GM21723 (cell line): ENCODE data around the gene NPLOC4.

Experiments
- ATAC-seq: cut with Tn5 transposase; IDR thresholded peaks from one replicate; pipeline ENCODE4 v1.9.1; 2021; ENCODE audit warnings: mild to moderate bottlenecking, moderate library complexity; ENCODE audit not compliant: unreplicated experiment

NPLOC4 gene

DNA sequence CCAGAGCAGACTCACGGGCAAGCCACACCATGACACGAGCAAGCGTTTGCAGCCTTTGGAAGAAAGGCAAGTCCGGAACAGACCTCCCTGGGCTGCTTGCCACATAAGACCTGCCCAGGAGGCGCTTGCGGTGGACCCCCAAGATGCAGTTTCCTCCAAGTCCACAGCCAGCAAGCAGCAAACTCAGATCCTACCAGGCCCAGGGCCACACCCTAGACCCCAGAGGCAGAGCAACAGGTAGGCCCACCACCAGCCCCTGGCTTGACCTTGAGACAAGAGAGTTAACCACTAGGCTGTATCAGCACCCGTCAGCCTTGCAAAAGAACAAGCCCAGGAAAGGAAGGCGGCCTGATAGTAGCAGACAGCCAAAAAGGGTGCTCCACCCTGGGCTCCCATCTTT, 87.1 kb downstream of the NPLOC4 start:
- ATAC-seq: no peak

DNA sequence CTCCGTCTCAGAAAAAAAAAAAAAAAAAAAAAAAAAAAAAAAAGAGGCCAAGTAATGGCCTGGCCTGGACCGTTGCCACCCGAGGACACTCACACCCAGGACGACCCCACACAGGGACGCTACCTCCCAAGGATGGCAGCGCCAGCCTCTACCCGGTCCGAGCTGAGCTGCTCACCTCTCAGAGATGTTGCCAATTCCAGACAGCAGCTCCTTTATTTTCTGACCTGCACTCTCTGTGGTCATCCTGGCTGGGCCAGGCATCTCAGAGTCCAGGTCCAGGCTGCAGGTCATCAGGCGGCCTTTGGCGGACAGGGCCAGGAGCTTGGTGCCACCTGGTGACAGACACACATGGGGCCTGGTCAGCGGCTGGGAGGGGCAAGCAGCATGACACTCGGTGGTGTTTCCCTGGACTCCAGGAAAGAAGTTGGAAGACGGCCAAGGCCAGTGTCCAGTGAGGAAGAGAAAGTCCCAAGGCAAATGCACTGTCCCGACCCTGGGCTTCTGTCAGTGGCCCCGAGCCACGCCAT, 87.8 kb downstream of the NPLOC4 start:
- ATAC-seq: no peak

DNA sequence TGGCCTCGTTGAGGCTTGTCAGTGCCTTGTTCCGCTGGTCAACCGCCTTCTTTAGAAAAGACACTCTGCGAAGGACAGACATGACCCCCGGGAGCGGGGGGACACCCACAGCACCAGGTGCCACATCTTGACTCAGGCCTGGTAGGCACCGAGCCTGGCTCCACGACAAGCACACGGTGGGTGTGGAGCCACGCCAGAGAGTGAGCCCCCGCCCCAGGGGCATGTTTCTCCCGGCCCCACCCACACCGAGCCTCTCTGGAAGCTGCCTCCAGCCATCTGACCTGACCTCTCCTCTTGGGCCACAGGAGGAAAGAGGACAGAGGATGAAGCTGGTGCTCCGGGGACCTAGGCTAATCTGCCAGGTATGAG, 89.3 kb downstream of the NPLOC4 start:
- ATAC-seq: no peak

DNA sequence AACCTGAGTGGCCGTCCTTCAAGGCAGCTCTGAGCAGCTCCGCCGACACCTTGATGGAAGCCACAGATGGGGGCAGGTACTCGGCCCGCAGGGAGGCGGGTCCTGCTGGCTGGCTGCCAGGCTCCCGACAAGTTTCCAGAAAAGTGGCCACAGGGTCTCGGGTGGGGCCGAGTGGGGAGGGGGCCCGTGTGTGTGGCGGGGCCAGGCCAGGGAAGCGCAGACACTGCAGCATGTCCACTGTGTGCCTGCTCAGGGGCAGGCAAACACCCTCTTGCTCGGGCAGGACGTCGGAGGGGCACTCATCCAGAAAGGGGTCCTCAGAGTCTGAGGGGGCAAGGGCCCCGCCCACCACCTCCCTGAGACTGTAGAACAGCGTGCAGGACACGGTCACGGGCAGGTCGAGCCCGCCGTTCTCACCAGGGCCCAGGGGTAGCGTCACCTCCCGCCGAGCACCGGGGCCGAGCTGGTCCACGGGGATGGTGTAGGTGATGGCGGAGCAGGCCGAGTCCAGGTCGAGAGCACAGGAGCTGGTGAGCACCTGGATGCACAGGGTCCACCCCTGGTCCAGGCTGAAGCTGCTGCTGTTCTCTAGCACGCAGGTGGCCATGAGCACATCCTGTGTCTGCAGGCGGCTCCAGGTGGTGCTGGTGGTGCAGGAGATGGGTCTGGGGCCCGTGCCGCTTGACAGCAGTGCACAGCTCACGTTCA, 89.9 kb downstream of the NPLOC4 start:
- ATAC-seq: no peak

DNA sequence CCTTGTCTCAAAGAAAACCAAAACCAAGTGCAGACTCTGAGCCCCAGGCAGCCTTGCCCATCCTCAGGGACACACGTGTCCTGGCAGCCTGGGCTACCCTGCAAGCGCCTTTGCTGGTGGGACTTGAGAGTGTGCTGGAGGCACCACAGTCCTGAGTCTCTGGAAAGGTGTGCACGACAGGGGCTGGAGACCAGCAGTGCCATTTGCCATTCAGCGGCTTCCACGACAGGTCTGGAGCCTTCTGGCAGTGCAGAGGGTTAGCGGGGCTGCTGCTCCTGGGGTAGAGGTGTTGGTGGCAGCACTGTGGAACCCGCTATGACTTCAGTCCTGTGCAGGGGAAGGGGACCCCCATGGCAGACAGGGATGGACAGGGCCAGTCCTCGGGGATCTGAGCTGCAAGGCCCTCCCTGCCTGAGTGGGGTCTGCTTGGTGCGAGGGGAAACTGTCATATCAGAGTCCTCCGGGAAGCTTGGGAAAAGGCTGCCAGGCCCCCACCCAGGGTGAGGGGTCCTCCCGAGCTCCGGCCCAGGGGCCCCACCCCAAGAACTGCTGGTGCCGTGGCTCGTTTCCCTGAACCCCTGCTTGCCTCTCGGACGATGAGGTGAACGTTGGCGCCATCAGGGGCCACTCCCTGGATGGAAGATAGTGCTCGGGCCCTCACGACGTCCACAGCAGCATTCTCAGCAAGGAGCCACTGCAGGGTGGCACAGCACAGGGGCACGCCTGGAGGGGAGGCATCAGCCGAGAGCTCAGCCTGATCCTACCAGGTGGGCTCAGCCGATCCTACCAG, 91.6 kb downstream of the NPLOC4 start:
- ATAC-seq: no peak

DNA sequence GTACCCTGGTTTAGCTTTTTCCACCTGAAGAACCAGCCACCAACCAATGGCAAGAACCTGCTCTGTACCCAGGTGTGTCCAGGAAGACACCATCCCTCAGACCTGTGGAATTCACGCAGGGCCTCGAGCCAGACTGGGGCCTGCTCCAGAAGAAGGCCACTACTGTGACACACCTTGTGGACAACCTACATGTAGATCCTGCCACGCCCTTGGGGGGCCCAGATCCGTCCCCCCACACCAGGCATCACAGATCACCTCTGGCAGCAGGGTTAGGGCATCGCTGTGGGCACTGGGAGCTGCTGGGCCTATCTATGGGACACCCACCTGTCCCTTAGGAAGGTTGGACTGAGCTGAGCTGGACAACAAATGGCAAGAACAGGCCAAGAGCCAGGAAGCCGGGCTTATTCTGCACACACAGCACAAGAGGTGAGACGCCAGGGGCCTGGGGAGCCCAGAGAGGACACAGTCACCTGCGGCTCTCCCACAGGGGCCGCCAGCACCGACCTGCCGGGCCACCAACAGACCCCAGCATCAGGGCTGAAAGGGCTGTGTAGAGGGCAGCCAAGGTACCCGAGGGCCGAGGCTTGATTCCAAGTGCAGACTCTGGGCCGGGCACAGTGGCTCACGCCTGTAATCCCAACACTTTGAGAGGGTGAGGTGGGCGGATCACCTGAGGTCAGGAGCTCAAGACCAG, 92.5 kb downstream of the NPLOC4 start:
- no peak for ATAC-seq

DNA sequence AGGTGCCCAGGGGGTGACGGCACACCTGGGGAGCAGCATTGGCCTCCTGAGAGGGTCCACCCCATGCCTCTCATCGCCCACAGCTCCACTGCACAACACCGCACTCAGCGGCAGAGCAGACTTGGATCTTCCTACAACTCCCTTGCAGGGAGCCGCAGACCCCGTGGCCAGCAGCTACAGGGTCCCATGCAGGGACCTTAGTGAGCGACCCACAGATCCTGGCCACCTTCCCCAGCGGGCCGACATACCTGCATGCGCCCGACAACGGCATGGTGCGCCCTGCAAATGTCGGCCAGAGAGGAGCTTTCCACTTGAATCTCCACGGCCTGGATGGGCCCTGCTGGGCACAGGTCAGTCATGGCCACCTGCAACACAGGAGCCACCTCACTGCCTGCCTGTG, 93.2 kb downstream of the NPLOC4 start:
- ATAC-seq: no peak

DNA sequence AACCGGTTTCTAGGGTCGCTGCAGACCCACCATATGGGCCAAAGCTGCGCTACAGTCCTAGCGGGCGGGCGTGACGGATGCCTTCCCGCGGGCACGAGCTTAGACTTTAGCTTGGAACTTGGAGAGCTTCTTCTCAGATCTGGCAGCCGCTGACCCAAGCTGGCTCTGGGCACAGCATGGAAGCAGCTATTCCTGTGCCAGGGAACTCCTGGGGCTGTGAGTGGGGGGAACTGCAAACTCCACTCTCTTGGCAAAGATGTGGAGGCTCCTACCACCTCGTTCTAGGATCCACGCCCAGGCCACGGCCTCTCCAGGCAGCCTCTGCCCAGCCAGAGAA, 93.6 kb downstream of the NPLOC4 start:
- no peak for ATAC-seq

DNA sequence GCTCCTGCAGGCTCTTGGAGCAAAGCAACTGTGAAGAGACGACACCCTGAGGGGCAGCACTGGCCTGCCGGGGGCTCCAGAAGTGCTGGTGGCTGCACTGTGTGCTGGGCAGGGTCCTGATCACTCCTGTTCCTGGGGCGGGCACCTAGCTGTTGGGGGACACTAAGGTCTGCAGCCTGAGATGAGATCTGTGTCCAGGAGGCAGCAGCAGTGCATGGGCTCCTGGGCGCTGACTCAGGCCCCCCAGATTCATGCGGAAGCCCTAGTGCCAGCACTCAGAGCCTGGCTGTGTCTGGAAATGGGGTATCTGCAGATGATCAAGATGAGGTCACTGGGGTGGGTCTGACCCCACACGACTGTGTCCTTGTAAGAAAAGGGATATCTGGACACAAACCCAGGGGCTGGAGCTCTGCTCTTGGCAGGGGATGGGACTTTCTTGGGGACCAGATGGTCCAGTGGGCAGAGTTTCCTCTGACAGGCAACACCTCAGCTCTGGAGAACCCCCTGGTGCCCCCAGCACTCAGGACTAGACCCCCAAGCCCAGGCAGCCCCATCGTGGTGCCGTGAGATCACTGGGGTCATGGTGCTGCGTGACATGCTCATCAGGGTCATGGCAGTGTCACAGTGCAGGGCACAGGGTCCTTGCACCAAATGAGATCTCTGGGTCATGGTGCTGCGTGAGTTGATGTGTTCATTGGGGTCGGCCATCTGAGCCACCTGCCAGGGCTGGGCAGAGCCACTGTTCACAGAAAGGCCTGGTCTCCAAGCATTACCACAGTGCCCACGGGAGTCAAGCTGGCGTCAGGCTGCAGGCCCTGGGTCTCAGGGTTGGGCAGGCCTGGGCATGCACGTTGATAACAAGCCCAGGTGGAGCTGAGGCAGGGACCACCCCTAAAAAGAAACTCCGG, 94.2 kb downstream of the NPLOC4 start:
- no peak for ATAC-seq

DNA sequence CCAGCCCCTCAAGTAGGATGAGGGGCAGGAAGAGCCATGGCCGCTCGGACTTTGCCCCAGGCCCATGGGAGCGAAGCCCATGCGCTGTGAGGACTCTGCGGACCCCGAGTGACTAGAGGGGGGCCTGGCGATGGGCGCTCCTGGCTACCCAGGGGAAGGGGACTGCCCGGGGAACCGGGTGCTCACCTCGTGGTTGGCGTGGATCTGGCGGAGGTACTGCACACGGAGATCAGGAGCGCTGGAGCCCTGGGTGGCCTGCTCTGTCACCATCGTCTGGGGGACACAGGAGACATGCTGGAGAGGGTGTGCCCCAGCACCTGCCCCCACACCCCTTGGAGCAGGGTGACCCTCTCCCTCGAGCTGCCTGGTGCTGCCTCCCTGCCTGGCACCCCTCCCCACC, 95.8 kb downstream of the NPLOC4 start:
- no peak for ATAC-seq

DNA sequence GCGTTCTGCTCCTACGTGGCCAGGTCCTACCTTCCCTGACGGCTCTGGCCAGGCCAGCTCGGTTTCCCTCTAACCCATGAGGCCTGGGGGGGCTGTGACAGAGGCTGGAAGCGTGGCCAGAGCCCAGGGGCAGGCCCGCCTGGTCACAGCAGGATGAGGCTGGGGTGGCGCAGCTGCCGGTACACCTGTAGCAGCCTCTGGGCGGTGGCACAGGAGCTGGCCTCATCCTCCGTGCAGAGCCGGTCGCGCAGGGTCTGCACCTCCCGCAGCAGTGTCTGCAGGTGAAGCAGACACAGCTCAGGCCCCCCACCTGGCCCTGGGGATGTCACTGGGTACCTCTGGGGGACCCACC, 96.3 kb downstream of the NPLOC4 start:
- no peak for ATAC-seq

DNA sequence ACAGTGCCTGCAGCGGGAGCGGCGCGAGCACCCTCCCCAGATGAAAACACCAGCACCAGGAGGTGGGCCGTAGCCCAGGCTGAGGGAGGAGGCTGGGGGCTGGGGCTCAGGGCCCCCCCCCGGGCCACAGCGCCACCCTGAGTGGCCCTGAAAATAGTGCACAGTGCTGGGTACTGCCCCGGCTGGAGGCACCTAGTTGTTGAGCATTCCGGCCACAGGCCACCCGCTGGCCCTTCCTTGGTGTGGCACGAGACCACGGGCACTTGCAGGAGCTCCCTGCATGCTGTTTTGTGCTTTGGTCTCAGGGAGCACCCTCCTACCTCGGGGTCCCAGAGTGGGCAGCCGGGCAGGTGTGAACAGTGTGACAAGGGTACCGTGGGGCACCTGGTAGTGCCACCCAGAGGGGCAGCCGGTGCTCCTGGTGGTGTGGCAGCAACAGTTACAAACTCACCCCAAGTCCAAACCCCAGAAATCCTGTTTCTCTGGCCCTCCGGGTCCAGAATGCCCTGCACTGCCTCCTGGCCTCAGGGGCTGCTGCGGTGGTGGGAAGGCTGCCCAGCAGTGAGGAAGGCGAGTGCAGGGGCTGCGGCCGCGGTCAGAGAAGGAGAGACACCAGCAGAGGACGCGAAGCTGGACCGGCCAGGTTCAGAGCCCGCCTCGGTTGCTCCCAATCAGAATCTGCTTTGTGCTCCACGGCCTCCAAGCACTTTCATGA, 96.8 kb downstream of the NPLOC4 start:
- no peak for ATAC-seq

DNA sequence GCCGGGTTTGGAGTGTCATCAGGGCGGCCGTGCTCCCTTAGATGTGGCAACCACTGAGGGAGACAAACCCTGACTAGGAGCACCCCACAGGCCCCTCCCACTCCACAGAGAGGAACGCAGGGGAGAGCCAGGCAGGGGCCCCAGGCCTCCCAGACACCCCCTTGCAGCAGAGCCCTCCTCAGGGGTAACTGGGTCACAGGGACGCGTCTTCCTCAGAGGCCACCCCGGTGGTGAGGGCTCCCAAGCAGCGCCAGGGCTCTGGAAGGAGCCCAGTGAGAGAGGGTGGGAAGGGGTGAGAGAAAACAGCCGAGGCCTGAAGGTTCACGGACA, 97.4 kb downstream of the NPLOC4 start:
- no peak for ATAC-seq

DNA sequence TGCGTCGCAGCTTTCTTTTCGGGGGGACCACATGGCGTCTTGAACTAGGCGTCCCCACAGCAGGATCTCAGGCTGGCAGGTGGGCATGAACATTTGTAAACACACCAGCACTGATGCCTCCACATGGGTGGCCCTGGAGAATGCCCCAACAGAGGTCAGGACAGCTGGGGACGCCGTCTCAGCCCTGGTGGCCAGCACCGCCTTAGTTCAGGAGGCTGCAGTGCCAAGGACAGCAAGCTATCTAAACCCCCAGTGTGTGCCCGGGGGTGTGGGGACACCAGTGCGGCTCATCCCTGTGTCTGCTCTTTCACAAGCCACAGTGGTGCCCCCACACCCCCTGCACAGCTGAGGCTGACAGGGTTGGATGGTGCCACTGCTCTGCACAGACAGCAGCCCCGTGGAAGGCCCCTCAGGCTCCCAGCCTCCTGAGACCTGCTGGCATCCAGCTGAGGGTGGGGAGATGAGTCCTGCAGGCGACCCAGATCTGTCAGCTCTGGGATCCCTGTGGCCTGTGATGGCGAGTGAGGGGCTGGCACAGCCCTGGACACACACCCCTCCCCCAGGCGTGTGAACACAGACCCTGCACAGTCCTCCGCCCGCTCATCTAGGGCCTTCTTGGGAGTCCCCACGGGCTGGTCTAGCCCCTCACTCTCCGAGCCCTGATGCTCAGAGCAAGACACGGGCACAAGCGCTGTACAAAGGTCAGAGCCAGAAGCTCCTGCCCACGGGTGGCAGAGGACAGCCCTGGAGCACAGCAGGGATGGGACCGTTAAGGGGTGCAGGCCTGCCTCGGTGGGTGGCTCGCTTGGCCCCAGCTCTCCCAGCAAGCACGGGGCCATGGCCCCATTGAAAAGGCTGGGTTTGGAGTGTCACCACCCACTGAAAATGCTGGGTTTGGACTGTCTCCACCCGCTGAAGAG, 98.0 kb downstream of the NPLOC4 start:
- no peak for ATAC-seq

DNA sequence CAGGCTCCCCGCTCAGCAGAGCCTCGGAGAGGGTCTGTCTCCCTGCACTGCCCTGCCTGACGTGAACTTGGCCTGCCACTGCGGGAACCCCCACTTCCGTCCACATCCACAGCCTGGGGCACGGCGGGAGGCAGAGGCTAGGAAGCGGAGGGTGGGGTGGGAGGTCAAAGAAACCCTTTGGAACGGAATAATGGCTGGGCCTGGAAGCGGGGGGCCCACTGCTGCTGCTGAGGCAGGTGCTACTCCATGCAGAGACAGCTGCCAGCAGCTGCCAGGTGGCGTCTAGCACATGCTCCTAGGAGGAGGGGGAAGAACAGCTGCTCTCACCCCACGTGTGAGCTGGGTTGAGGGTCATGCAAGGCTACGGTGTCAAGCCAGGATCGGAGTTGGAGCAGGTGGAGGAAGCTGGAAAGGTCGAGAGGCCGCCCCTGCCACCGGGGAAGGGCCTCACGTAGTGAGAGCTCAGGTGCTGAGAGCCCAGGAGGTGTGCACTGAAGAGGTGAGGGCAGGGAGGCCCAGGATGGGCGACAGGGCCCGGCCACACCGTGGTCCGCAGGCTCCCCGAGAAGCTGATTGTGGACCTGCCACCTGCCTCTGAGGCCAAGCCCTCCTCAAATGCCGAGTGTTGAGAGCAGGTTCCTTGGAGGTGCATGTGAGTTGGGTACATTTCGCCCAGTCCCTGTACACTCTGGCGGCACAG, 98.9 kb downstream of the NPLOC4 start:
- no peak for ATAC-seq

DNA sequence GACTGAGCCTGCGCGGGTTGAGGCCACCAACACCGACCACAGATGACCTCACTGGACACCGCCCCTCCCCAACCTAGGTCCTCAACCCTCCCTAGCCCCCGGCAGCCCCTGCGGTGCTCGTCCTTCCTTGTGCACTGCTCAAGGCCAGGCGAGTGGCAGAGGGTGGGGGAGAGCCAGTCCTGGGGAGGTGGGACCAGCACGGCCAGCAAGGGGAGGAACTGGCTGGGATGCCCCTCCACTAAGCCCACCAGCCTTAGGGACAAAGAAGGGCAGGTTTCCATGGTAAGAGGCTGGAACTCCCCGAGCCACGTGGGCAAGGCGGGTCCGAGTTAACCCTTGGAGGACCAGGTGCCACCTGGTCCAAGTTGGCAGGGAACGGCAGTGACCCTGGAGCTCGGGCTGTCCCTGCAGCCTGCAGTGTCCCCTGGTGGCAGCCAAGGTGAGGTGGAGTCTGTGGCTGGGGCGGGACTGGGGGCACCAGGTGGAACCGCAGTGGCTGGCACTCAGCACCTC, 99.5 kb downstream of the NPLOC4 start:
- no peak for ATAC-seq

DNA sequence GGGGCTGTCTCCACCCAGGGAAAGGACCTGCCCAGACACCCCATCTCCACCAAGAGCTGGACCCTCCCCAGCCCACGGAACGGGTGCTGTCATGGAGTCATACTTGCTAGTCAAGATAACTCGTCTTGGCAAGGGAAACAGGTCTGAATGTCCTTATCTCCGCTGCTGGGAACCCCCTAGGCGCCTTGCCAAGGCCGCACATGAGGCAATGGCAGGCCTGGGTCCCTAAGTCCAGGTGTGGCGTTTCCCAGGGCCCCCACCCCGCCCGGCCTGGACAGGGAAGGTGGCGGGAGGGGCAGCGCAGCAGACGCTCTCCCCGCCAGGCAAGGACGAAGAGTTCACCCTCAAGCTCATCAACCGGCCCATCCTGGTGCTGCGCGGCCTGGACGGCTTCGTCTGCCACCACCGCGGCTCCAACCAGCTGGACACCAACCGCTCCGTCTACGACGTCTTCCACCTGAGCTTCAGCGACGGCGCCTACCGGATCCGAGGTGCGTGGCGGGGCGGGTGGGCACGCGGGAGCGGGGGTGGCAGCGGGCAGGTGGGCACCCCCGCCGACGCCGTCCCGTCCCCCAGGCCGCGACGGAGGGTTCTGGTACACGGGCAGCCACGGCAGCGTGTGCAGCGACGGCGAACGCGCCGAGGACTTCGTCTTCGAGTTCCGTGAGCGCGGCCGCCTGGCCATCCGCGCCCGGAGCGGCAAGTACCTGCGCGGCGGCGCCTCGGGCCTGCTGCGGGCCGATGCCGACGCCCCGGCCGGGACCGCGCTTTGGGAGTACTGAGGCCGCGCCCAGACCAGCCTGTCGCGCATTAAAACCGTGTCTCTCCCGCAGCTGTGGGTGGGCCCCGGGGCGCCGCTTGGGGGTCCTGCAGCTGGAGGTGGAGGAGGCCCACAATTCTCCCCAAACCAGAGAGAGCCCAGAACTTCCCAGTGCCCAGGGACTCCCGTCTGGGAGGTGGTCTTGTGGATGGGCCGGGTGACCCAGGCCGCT, 100.3 kb downstream of the NPLOC4 start:
- no peak for ATAC-seq
